H1 (cell line): ENCODE data around the gene ARHGAP32. TPM values are rescaled to one million over a fixed set of nuclear protein-coding genes. Genes with fewer than 3 reads are reported as not detected.

Source experiments
- CTCF ChIA-PET: fragments of 300-600 bp; sonication (Branson Sonifier 250); formaldehyde crosslinking; loops from one replicate; lab custom pipeline; 2021; ENCODE audit not compliant: partially characterized antibody; lab: Charles Lee
- POLR2A ChIA-PET: fragments of 300-600 bp; sonication (Branson Sonifier 250); formaldehyde crosslinking; loops from one replicate; lab custom pipeline; 2021; ENCODE audit warnings: inconsistent platforms; ENCODE audit not compliant: partially characterized antibody; lab: Charles Lee
- DNase-seq, 2 experiments: peaks; one replicate each; pipeline versions ENCODE4 v3.0.0 to v3.0.0-alpha.2; 2010 to 2022; ENCODE audit warnings: low spot score in 2 of 2, low read depth in 1 of 2, mixed read lengths in 1 of 2
- FAIRE-seq: peaks from 2 replicates; lab custom pipeline; 2011; peaks lifted over from hg19 to GRCh38; lab: Jason Lieb, UNC
- H2AFZ ChIP-seq: 2 replicates; pipeline ENCODE4 v1.8.1; 2012; ENCODE audit warnings: low read length, inconsistent platforms
- H2AK5ac ChIP-seq: 2 replicates; pipeline ENCODE4 v1.6.1; 2013; ENCODE audit warnings: low read depth, low read length
- H2BK120ac ChIP-seq: replicated peaks from 2 replicates; pipeline ENCODE3; 2013; ENCODE audit warnings: low read depth, low read length, inconsistent platforms
- H2BK12ac ChIP-seq: 2 replicates; pipeline ENCODE4 v1.6.1; 2013; ENCODE audit warnings: low read depth, low read length
- H2BK15ac ChIP-seq: 2 replicates; pipeline ENCODE4 v1.6.1; 2013; ENCODE audit warnings: low read length
- H2BK20ac ChIP-seq: 2 replicates; pipeline ENCODE4 v1.6.1; 2013; ENCODE audit warnings: low read length
- H2BK5ac ChIP-seq: 2 replicates; pipeline ENCODE4 v1.6.1; 2013; ENCODE audit warnings: low read depth, low read length
- H3K14ac ChIP-seq: 2 replicates; pipeline ENCODE4 v1.6.1; 2013; ENCODE audit warnings: inconsistent platforms; ENCODE audit not compliant: insufficient read length
- H3K18ac ChIP-seq: 2 replicates; pipeline ENCODE4 v1.6.1; 2013; ENCODE audit warnings: low read length; ENCODE audit errors: extremely low read depth
- H3K23ac ChIP-seq: 2 replicates; pipeline ENCODE4 v1.6.1; 2013; ENCODE audit warnings: inconsistent platforms; ENCODE audit not compliant: insufficient read length
- H3K23me2 ChIP-seq: 2 replicates; pipeline ENCODE4 v1.6.1; 2013; ENCODE audit warnings: low read depth, low read length
- H3K27ac ChIP-seq: 2 replicates; pipeline ENCODE4 v1.6.1; 2011; ENCODE audit warnings: low read depth, low read length, inconsistent platforms
- H3K27me3 ChIP-seq, 4 experiments: replicated peaks in 1 of 4; 1 replicate in 1 of 4; 2 replicates in 3 of 4; pipeline versions ENCODE4 v1.6.1 to v1.8.1; 2011 to 2013; ENCODE audit warnings: low read length in 3 of 4, mild to moderate bottlenecking in 3 of 4, inconsistent platforms in 2 of 4, mixed read lengths in 2 of 4, moderate library complexity in 1 of 4; ENCODE audit not compliant: control insufficient read depth in 3 of 4, insufficient read depth in 3 of 4; ENCODE audit errors: extremely low read depth in 1 of 4
- H3K36me3 ChIP-seq, 4 experiments: 2 replicates each; pipeline versions ENCODE4 v1.6.1 to v1.8.1; 2011 to 2013; ENCODE audit warnings: mild to moderate bottlenecking in 4 of 4, low read length in 3 of 4, moderate library complexity in 2 of 4, control low read depth in 1 of 4, inconsistent platforms in 1 of 4; ENCODE audit not compliant: insufficient read depth in 4 of 4, control insufficient read depth in 2 of 4
- H3K4ac ChIP-seq: replicated peaks from 2 replicates; pipeline ENCODE3; 2013; ENCODE audit warnings: low read length, low read depth, mixed read lengths, inconsistent platforms; ENCODE audit not compliant: insufficient read length
- H3K4me1 ChIP-seq, 4 experiments: replicated peaks in 1 of 4; 1 replicate in 1 of 4; 2 replicates in 3 of 4; pipeline versions ENCODE4 v1.6.1 to v1.8.1; 2011 to 2013; ENCODE audit warnings: low read length in 3 of 4, inconsistent platforms in 2 of 4, mixed read lengths in 1 of 4; ENCODE audit not compliant: insufficient read depth in 4 of 4, control insufficient read depth in 3 of 4
- H3K4me2 ChIP-seq, 2 experiments: 2 replicates each; pipeline versions ENCODE4 v1.6.1 to v1.8.1; 2011 to 2013; ENCODE audit warnings: low read depth in 2 of 2, low read length in 2 of 2, control low read depth in 1 of 2, inconsistent platforms in 1 of 2, mild to moderate bottlenecking in 1 of 2; ENCODE audit not compliant: insufficient read depth in 1 of 2
- H3K4me3 ChIP-seq, 4 experiments: fragments of 200-600, 300-600 bp in 1 of 4; sonication (generic), shearing (Covaris generic), sonication (Bioruptor Twin) in 1 of 4; 2 replicates each; pipeline versions ENCODE4 v1.5.1 to v1.8.1; 2011 to 2016; ENCODE audit warnings: low read length in 4 of 4, low read depth in 3 of 4, control low read depth in 2 of 4, inconsistent platforms in 2 of 4, mild to moderate bottlenecking in 2 of 4, mixed read lengths in 1 of 4, moderate library complexity in 1 of 4; ENCODE audit not compliant: insufficient read depth in 2 of 4; ENCODE audit errors: extremely low read depth in 1 of 4
- H3K56ac ChIP-seq: replicated peaks from 2 replicates; pipeline ENCODE3; 2013; ENCODE audit warnings: low read depth, mild to moderate bottlenecking, mixed read lengths, low read length, inconsistent platforms; ENCODE audit not compliant: insufficient read length
- H3K79me1 ChIP-seq: 2 replicates; pipeline ENCODE4 v1.6.1; 2013; ENCODE audit warnings: low read depth, low read length, control low read depth
- H3K79me2 ChIP-seq, 2 experiments: 2 replicates each; pipeline versions ENCODE4 v1.6.1 to v1.8.1; 2012 to 2013; ENCODE audit warnings: low read length in 2 of 2, mild to moderate bottlenecking in 2 of 2, inconsistent platforms in 1 of 2; ENCODE audit not compliant: insufficient read depth in 2 of 2, control insufficient read depth in 1 of 2
- H3K9ac ChIP-seq, 4 experiments: replicated peaks in 1 of 4; 1 replicate in 1 of 4; 2 replicates in 3 of 4; pipeline versions ENCODE4 v1.6.1 to v1.8.1; 2011 to 2013; ENCODE audit warnings: low read depth in 3 of 4, low read length in 3 of 4, control low read depth in 2 of 4, mild to moderate bottlenecking in 2 of 4, moderate library complexity in 2 of 4, inconsistent platforms in 1 of 4; ENCODE audit errors: extremely low read depth in 1 of 4
- H3K9me3 ChIP-seq, 2 experiments: 2 replicates each; pipeline versions ENCODE4 v1.6.1 to v1.8.1; 2012 to 2013; ENCODE audit warnings: mild to moderate bottlenecking in 2 of 2, moderate library complexity in 2 of 2, control low read depth in 1 of 2, inconsistent platforms in 1 of 2, low read depth in 1 of 2, low read length in 1 of 2, mixed read lengths in 1 of 2; ENCODE audit not compliant: insufficient read depth in 2 of 2
- H4K20me1 ChIP-seq, 2 experiments: replicated peaks in 1 of 2; 2 replicates each; pipeline versions ENCODE3 to v1.8.1; 2011 to 2013; ENCODE audit warnings: inconsistent platforms in 2 of 2, low read length in 2 of 2, mild to moderate bottlenecking in 1 of 2; ENCODE audit not compliant: insufficient read depth in 2 of 2, control insufficient read depth in 1 of 2
- H4K5ac ChIP-seq: 2 replicates; pipeline ENCODE4 v1.6.1; 2013; ENCODE audit warnings: low read length, low read depth, mixed read lengths, inconsistent platforms; ENCODE audit not compliant: insufficient read length
- H4K8ac ChIP-seq: 2 replicates; pipeline ENCODE4 v1.8.0; 2013; ENCODE audit warnings: mild to moderate bottlenecking, moderate library complexity, low read length, inconsistent platforms; ENCODE audit not compliant: insufficient read depth; ENCODE audit errors: extremely low read depth
- H4K91ac ChIP-seq: replicated peaks from 2 replicates; pipeline ENCODE3; 2013; ENCODE audit warnings: low read length, mixed read lengths, inconsistent platforms; ENCODE audit not compliant: insufficient read length
- CTBP2 ChIP-seq: IDR thresholded peaks from 2 replicates; pipeline ENCODE4 v1.7.0; 2011; ENCODE audit warnings: borderline replicate concordance, mild to moderate bottlenecking, moderate library complexity, mixed read lengths, low read length; ENCODE audit not compliant: insufficient read depth, insufficient read length
- KDM5A ChIP-seq: fragments of 200-600 bp; IDR thresholded peaks from 2 replicates; pipeline ENCODE4 v1.7.1; 2012; ENCODE audit warnings: mild to moderate bottlenecking, low read length, inconsistent platforms, mixed read lengths
- MAFK ChIP-seq: IDR thresholded peaks from 2 replicates; pipeline ENCODE4 v1.6.1; 2012; ENCODE audit warnings: low read depth, mild to moderate bottlenecking, improper control_type of control experiment, low read length
- NANOG ChIP-seq: IDR thresholded peaks from 2 replicates; pipeline ENCODE4 v1.6.1; 2011; ENCODE audit warnings: low read length, low read depth, mild to moderate bottlenecking, inconsistent platforms; ENCODE audit not compliant: insufficient read depth, poor library complexity, severe bottlenecking
- POLR2A ChIP-seq, 2 experiments: IDR thresholded peaks; 1 replicate in 1 of 2; 2 replicates in 1 of 2; pipeline ENCODE4 v1.6.1; 2011; ENCODE audit warnings: low read depth in 2 of 2, low read length in 2 of 2, mild to moderate bottlenecking in 2 of 2; ENCODE audit errors: control extremely low read depth in 1 of 2
- SAP30 ChIP-seq: fragments of 300-600 bp; sonication (generic); IDR thresholded peaks from 2 replicates; pipeline ENCODE4 v1.7.1; 2012; ENCODE audit warnings: low read length, moderate library complexity, mild to moderate bottlenecking, inconsistent platforms; ENCODE audit not compliant: insufficient read depth, insufficient replicate concordance
- SP2 ChIP-seq: IDR thresholded peaks from 2 replicates; pipeline ENCODE4 v1.6.1; 2012; ENCODE audit warnings: mild to moderate bottlenecking, low read length, inconsistent platforms
- TAF1 ChIP-seq: IDR thresholded peaks from 2 replicates; pipeline ENCODE4 v1.6.1; 2011; ENCODE audit warnings: mild to moderate bottlenecking, low read depth, low read length
- USF2 ChIP-seq: IDR thresholded peaks from 2 replicates; pipeline ENCODE4 v1.6.1; 2011; ENCODE audit warnings: low read length, improper control_type of control experiment
- WGBS, 2 experiments: shearing (Covaris generic) in 1 of 2; methylation state at CpG; one replicate each; pipeline versions ENCODE4 v1.1.6 to v1.1.7; 2013 to 2015; ENCODE audit warnings: low lambda C conversion rate in 2 of 2, mixed read lengths in 2 of 2, inconsistent platforms in 1 of 2, low coverage in 1 of 2, missing lambda C conversion rate in 1 of 2; ENCODE audit not compliant: insufficient replicate concordance in 2 of 2, insufficient coverage in 1 of 2, insufficient read length in 1 of 2; ENCODE audit errors: extremely low coverage in 1 of 2, missing lambda C conversion rate in 1 of 2; 5-methylcytosine and 5-hydroxymethylcytosine counted together
- polyA plus RNA-seq, 7 experiments: library from polyadenylated mRNA; depleted of rRNA in 3 of 7; stranded (reverse) in 5 of 7; unstranded in 2 of 7; fragments of >200 nt in 5 of 7; fragments of 200-250 nt in 2 of 7; gene quantifications; 1 replicate in 5 of 7; 2 replicates in 1 of 7; 4 replicates in 1 of 7; pipeline versions ENCODE4 v1.2.1 to v1.2.3, GENCODE V29; 2011 to 2013; ENCODE audit warnings: missing spikeins in 2 of 7, mixed read lengths in 2 of 7
- total RNA-seq: library from RNA; stranded (reverse); fragmentation: NEBNext Ultra II Directional; extraction: Animal tissue kit (Norgen Biotek cat#: 25700); gene quantifications from 2 replicates; pipeline ENCODE4 v1.2.1, GENCODE V29; 2021
- TF ChIP-seq, protein P1 (sequence below), 3 experiments: IDR thresholded peaks; 1 replicate in 2 of 3; 2 replicates in 1 of 3; pipeline versions ENCODE4 v1.5.1 to v1.6.1; 2011; ENCODE audit warnings: low read length in 3 of 3, mild to moderate bottlenecking in 3 of 3, inconsistent platforms in 2 of 3, low read depth in 1 of 3, moderate library complexity in 1 of 3; ENCODE audit not compliant: insufficient read depth in 1 of 3; ENCODE audit errors: control extremely low read depth in 1 of 3

The ARHGAP32 gene
- total and polyA plus RNA-seq, 2 of the 8 experiments (the other 6 are each of a cell fraction or from before 2014, with no cell fraction given) = 13.7 to 30.0 TPM

GRCh38 chr11:129202646-129203045 lies 10.5 kb upstream of the ARHGAP32 start:
- peaks cover 0 to 51% of the 10 kb centered on the region in 2 experiments; a peak in 2 of 4 replicates for H3K79me2 ChIP-seq
- no peaks in the 10 kb centered on the region for H3K4me1 ChIP-seq
- ChIA-PET CTCF (no interaction called here), POLR2A (interaction anchor here (1.2 kb wide), 1 partner anchor 10 kb away, joined by 3 read pairs; no protein-coding TSS in a partner anchor)
- no peak overlapping the region for H2BK12ac ChIP-seq
- no peak overlapping the region for H3K4me3 ChIP-seq
- WGBS, 2 experiments = 72% methylated on average over 5 of the region's 5 CpGs; no CpG with 5 or more reads in 1 of the 2 experiments
- H2BK15ac ChIP-seq = no peak overlapping the region
- H3K9me3 ChIP-seq = peaks cover 11 to 14% of the 10 kb centered on the region in 2 experiments
- H3K27ac ChIP-seq = no peak overlapping the region
- H4K91ac ChIP-seq = no peak overlapping the region
- no peak overlapping the region for H2BK5ac ChIP-seq
- H3K36me3 ChIP-seq = peaks cover 0 to 2% (median 0%) of the 10 kb centered on the region in 4 experiments; a peak in 2 of 8 replicates
- H3K18ac ChIP-seq = no peak overlapping the region
- no peak overlapping the region for H2BK20ac ChIP-seq
- H3K79me1 ChIP-seq = 0 out of 2 replicates have a peak, but pooled peaks cover 2% of the 10 kb centered on the region
- no peak overlapping the region for H2AFZ ChIP-seq
- no peak overlapping the region for H4K8ac ChIP-seq
- no peak overlapping the region for H2AK5ac ChIP-seq
- no peak overlapping the region for H3K14ac ChIP-seq
- no peak overlapping the region for H3K23ac ChIP-seq
- H4K5ac ChIP-seq = no peak overlapping the region
- H3K56ac ChIP-seq = no peak overlapping the region
- H4K20me1 ChIP-seq = no peaks in the 10 kb centered on the region
- peak overlapping the region in 1 of 4 experiments; percentile 49; a peak in 1 of 7 replicates for H3K9ac ChIP-seq
- H3K27me3 ChIP-seq = no peaks in the 10 kb centered on the region
- DNase-seq (no peak), FAIRE-seq (peak; percentile 39)
- no peak overlapping the region for H3K4ac ChIP-seq
- no peaks in the 10 kb centered on the region for H3K23me2 ChIP-seq
- no peak overlapping the region for H2BK120ac ChIP-seq
- no peak overlapping the region for H3K4me2 ChIP-seq
- no peak for TF ChIP-seq NANOG
- TF ChIP-seq, protein P1, sequence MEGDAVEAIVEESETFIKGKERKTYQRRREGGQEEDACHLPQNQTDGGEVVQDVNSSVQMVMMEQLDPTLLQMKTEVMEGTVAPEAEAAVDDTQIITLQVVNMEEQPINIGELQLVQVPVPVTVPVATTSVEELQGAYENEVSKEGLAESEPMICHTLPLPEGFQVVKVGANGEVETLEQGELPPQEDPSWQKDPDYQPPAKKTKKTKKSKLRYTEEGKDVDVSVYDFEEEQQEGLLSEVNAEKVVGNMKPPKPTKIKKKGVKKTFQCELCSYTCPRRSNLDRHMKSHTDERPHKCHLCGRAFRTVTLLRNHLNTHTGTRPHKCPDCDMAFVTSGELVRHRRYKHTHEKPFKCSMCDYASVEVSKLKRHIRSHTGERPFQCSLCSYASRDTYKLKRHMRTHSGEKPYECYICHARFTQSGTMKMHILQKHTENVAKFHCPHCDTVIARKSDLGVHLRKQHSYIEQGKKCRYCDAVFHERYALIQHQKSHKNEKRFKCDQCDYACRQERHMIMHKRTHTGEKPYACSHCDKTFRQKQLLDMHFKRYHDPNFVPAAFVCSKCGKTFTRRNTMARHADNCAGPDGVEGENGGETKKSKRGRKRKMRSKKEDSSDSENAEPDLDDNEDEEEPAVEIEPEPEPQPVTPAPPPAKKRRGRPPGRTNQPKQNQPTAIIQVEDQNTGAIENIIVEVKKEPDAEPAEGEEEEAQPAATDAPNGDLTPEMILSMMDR (IDR thresholded peaks at IDR 0.05; ENCODE audit: control extremely low read depth in 1 of 3, insufficient read depth in 1 of 3, low read depth in 1 of 3, low read length in 3 of 3) = no peak
- TF ChIP-seq KDM5A = no peak
- TF ChIP-seq TAF1 = no peak
- TF ChIP-seq SAP30 = no peak
- no peak for TF ChIP-seq MAFK
- TF ChIP-seq POLR2A (IDR thresholded peaks at IDR 0.05; ENCODE audit: control extremely low read depth in 1 of 2, low read depth in 2 of 2, low read length in 2 of 2) = no peak
- no peak for TF ChIP-seq CTBP2
- no peak for TF ChIP-seq USF2
- TF ChIP-seq SP2 = no peak
